Measurements from ENCODE around the gene GTF2IRD1. TPM values are rescaled to one million over a fixed set of nuclear protein-coding genes. Genes with fewer than 3 reads are reported as not detected.
A peak's percentile ranks its signal among the peaks of the same experiment; 100 is the strongest.

GTF2IRD1 gene
- total and polyA plus RNA-seq, 2 of the 13 experiments (the other 11 are each of a cell fraction or from before 2014, with no cell fraction given), result 16.5 to 26.7 TPM

GRCh38 chr7:74452748-74453321 is 871 bp upstream of the GTF2IRD1 start (continued):
- TF ChIP-seq ATM (IDR thresholded peaks at IDR 0.05; ENCODE audit: borderline replicate concordance), result no peak
- TF ChIP-seq RBM39 (IDR thresholded peaks at IDR 0.05; ENCODE audit: low read depth, low read length, poor library complexity, severe bottlenecking), result no peak
- TF ChIP-seq AKAP8 (CRISPR knock-in tag; IDR thresholded peaks at IDR 0.05), result no peak
- TF ChIP-seq POGZ (CRISPR knock-in tag; IDR thresholded peaks at IDR 0.05), result no peak
- TF ChIP-seq ZNF44 (CRISPR knock-in tag; IDR thresholded peaks at IDR 0.05), result no peak
- no peak for TF ChIP-seq ZBTB42 (CRISPR knock-in tag; IDR thresholded peaks at IDR 0.05)
- TF ChIP-seq ZNF75D (CRISPR knock-in tag; IDR thresholded peaks at IDR 0.05; ENCODE audit: borderline replicate concordance), result no peak
- TF ChIP-seq YY1 (IDR thresholded peaks at IDR 0.05; ENCODE audit: insufficient read depth, insufficient replicate concordance, low read depth, low read length), result peak; percentile 50
- TF ChIP-seq PCBP2 (optimal IDR thresholded peaks at IDR 0.05; ENCODE audit: low read depth, low read length, poor library complexity, severe bottlenecking), result no peak
- no peak; the same call in 1 of the 2 replicates for TF ChIP-seq ZC3H13 (CRISPR knock-in tag; IDR thresholded peaks at IDR 0.05)
- no peak for TF ChIP-seq PLSCR1 (CRISPR knock-in tag; IDR thresholded peaks at IDR 0.05; ENCODE audit: borderline replicate concordance)
- no peak for TF ChIP-seq ZNF180 (CRISPR knock-in tag; IDR thresholded peaks at IDR 0.05; ENCODE audit: borderline replicate concordance, low read depth)
- no peak for TF ChIP-seq ZNF446 (CRISPR knock-in tag; IDR thresholded peaks at IDR 0.05)
- TF ChIP-seq ZNF205 (CRISPR knock-in tag; IDR thresholded peaks at IDR 0.05), result 0 out of 2 replicates have a peak, but pooled peaks have one; percentile 8
- TF ChIP-seq HMGXB4 (CRISPR knock-in tag; IDR thresholded peaks at IDR 0.05; ENCODE audit: borderline replicate concordance in 1 of 2, low read depth in 1 of 2), result 0 out of 4 replicates have a peak, but pooled peaks of 1 of the 2 experiments have one; percentile 27
- TF ChIP-seq UBTF (CRISPR knock-in tag; IDR thresholded peaks at IDR 0.05), result 0 out of 2 replicates have a peak, but pooled peaks have one; percentile 13
- TF ChIP-seq KAT2B (IDR thresholded peaks at IDR 0.05; ENCODE audit: borderline replicate concordance, low read depth, low read length), result no peak
- no peak; the same call in 1 of the 2 replicates for TF ChIP-seq ZGPAT (CRISPR knock-in tag; IDR thresholded peaks at IDR 0.05)
- TF ChIP-seq RELA (CRISPR knock-in tag; IDR thresholded peaks at IDR 0.05), result no peak
- TF ChIP-seq SRY (CRISPR knock-in tag; IDR thresholded peaks at IDR 0.05), result no peak
- no peak for TF ChIP-seq TRIM24 (CRISPR knock-in tag; IDR thresholded peaks at IDR 0.05)
- TF ChIP-seq LCORL (IDR thresholded peaks at IDR 0.05), result no peak
- 0 out of 2 replicates have a peak, but pooled peaks have one; percentile 5 for TF ChIP-seq LCORL (CRISPR knock-in tag; IDR thresholded peaks at IDR 0.05)
- 0 out of 2 replicates have a peak, but pooled peaks have one; percentile 19 for TF ChIP-seq KDM5A (IDR thresholded peaks at IDR 0.05; ENCODE audit: borderline replicate concordance, low read length)
